Measurements from ENCODE around the gene RALGAPA2. TPM values are rescaled to one million over a fixed set of nuclear protein-coding genes. Genes with fewer than 3 reads are reported as not detected.

Gene RALGAPA2
- total RNA-seq, 2 experiments from 2014 or later: 20.2 to 26.4 TPM

DNA sequence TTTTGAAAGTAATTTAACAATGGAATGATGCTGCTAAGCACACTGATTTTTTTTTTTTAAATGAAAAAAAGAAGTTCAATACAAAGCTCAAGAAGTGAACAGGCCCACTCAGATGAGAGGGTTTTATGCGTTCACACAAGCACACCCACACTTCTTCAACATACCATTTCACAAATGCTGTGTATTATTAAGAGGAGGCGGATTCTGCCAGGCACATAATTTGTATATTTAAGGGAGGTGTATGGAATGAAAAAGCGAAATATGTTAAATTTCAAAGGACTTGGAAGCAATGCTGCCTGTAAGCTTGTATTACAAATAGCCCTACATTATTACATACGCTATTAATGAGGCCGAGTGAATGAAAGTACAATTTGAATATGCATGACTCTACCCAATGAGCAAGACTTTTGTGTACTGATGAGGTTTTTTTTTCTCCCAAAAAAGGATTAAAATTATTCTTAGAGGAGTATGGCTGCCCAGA is 220.6 kb downstream of the RALGAPA2 start:
- CTCF ChIA-PET: interaction anchor here (1.0 kb wide), 1 partner anchor 84 kb away, joined by 4 read pairs; no protein-coding TSS in a partner anchor
- POLR2A ChIA-PET: interaction anchor here (0.7 to 1.5 kb wide), 4 partner anchors 12 to 475 kb away, joined by 3 to 11 read pairs (median 5); partner anchors contain the start of gene NAA20
- peak overlapping the region; percentile 75 for H3K4me3 Mint-ChIP-seq
- peaks cover 80% of the 10 kb centered on the region for H3K4me1 Mint-ChIP-seq
- peaks cover 32% of the 10 kb centered on the region for H3K36me3 Mint-ChIP-seq (ENCODE audit: low read depth)
- no peak for ATAC-seq
- no peaks in the 10 kb centered on the region for H3K9me3 Mint-ChIP-seq (ENCODE audit: low read depth)
- intact Hi-C loops (cut with DNase I, micrococcal nuclease): loop anchor here (1.0 to 2.0 kb wide), 6 partner anchors 12 to 547 kb away; partner anchors contain the start of genes CFAP61 (in 1 of the 2) and CRNKL1 (in 1 of the 2)
- peak overlapping the region; percentile 99 for H3K27ac Mint-ChIP-seq
- no peaks in the 10 kb centered on the region for H3K27me3 Mint-ChIP-seq
- DNase-seq: no peak

DNA sequence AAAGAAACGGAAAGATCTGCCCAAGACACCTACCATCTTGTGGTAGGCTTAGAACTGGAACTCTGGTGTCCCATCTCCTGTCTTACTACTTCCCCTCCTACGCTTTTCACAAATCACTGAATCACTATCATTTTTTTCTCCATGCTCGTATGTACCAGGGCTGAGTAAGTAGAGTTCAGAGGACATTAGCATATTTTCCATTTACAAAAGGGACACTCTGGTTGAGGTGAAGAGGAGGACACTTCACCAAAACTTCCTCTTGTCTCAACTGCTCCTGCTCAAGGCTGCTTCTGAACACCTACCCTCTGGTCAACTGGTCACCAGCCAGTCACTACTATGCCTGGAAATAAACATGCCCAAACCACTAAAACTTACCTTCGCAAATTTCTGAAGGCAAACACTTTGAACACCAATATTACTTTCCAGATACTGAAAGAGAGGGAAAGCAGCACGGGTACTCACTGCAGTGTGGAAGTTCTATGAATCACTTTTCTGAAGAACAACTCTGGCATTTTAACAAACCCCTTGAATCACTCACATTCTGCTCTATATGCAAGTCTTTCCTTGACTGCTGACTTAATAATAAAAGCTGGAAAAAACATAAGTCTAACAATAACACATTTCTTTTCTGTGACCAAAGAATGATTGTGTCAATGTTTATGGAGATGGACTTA is 221.2 kb downstream of the RALGAPA2 start:
- peaks cover 38% of the 10 kb centered on the region for H3K36me3 Mint-ChIP-seq (ENCODE audit: low read depth)
- ATAC-seq (peak; percentile 68), DNase-seq (peak; percentile 49)
- POLR2A ChIA-PET: interaction anchor here (0.6 to 1.5 kb wide), 8 partner anchors 8 to 538 kb away, joined by 3 to 11 read pairs (median 6); partner anchors contain the start of gene NAA20
- H3K4me1 Mint-ChIP-seq: peaks cover 81% of the 10 kb centered on the region
- no peaks in the 10 kb centered on the region for H3K27me3 Mint-ChIP-seq
- H3K9me3 Mint-ChIP-seq (ENCODE audit: low read depth): no peaks in the 10 kb centered on the region
- intact Hi-C loops (cut with DNase I, micrococcal nuclease): loop anchor here (1.0 to 2.0 kb wide), 6 partner anchors 11 to 546 kb away; partner anchors contain the start of genes CFAP61 (in 1 of the 2) and CRNKL1 (in 1 of the 2)
- CTCF ChIA-PET: interaction anchor here (0.6 kb wide), 2 partner anchors 222 to 263 kb away, joined by 3 to 4 read pairs; no protein-coding TSS in a partner anchor
- peak overlapping the region; percentile 99 for H3K27ac Mint-ChIP-seq
- H3K4me3 Mint-ChIP-seq: peak overlapping the region; percentile 75

DNA sequence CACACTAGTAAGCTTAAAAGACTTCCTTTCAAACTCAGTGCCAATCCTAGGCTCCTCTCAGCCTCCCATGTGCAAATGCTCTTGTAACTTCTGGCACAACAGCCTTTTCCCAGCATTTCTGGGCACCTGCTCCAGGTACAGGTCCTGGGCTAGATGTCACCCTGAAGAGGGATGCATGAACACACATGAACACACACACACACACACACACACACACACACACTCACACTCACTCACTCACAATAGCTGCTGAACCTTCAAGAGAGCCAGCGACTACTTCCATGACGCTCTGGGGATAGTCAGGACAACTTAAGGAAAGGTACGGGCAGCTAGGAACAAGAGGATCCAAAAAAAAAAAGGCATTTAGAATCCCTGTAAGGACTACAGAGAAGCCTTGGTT is 221.8 kb downstream of the RALGAPA2 start:
- ATAC-seq (peak; percentile 4), DNase-seq (peak; percentile 25)
- Mint-ChIP-seq H3K4me3 (peak overlapping the region; percentile 75), H3K27me3 (no peaks in the 10 kb centered on the region), H3K4me1 (peaks cover 76% of the 10 kb centered on the region), H3K9me3 (ENCODE audit: low read depth) (no peaks in the 10 kb centered on the region), H3K27ac (peak overlapping the region; percentile 99), H3K36me3 (ENCODE audit: low read depth) (peaks cover 38% of the 10 kb centered on the region)
- ChIA-PET CTCF (interaction anchor here (0.6 kb wide), 2 partner anchors 222 to 262 kb away, joined by 3 to 4 read pairs; no protein-coding TSS in a partner anchor), POLR2A (interaction anchor here (0.6 to 1.5 kb wide), 5 partner anchors 9 to 538 kb away, joined by 4 to 9 read pairs (median 7); no protein-coding TSS in a partner anchor)
- intact Hi-C loops (cut with DNase I, micrococcal nuclease): loop anchor here (1.0 to 2.0 kb wide), 6 partner anchors 10 to 545 kb away; partner anchors contain the start of genes CFAP61 (in 1 of the 2) and CRNKL1 (in 1 of the 2)

DNA sequence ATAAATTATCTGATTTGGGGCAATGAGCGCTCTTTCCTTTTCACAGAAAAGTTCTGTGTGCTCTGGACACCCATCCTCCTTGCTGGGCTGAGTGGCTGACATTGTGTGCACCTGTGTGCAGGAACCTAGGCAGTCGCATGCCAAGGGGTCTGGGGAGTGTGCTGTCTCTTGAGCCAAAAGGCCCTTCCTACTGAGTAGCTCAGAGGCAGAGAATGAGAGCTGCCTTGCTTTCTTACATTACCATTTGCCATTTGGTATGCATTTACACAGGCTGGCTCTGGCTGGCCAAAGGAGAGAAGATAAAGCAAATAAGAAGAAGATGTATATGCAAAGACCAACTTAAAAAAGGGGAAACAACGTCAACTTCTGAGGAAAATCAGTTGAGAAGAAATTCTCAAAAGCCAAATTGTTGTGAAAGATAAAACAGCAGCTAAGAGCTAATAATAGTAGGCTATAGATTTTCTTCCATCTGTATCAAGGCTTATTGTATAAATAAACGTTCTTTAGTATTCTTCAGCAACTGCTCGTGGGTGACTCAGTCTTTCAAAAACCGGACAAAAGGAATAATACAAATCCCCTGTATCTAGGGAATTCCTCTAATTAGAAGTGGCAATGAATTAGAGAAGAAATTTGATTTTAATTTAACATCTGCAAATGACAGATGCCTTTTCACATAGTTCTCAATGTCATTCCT is 222.6 kb downstream of the RALGAPA2 start:
- Mint-ChIP-seq H3K27me3 (no peaks in the 10 kb centered on the region), H3K27ac (peak overlapping the region; percentile 82), H3K4me3 (peak overlapping the region; percentile 67), H3K4me1 (peaks cover 67% of the 10 kb centered on the region), H3K36me3 (ENCODE audit: low read depth) (peaks cover 32% of the 10 kb centered on the region), H3K9me3 (ENCODE audit: low read depth) (no peaks in the 10 kb centered on the region)
- intact Hi-C loops (cut with DNase I, micrococcal nuclease): loop anchor here (1.0 to 5.0 kb wide), 5 partner anchors 15 to 437 kb away; partner anchors contain the start of genes CFAP61 (in 1 of the 2), CRNKL1 (in 1 of the 2) and INSM1 (in 1 of the 2)
- CTCF ChIA-PET: interaction anchor here (1.3 kb wide), 1 partner anchor 8 kb away, joined by 4 read pairs; no protein-coding TSS in a partner anchor
- DNase-seq (peak; percentile 29), ATAC-seq (no peak)
- POLR2A ChIA-PET: interaction anchor here (1.4 to 2.6 kb wide), 4 partner anchors 7 to 38 kb away, joined by 7 to 17 read pairs (median 12); no protein-coding TSS in a partner anchor

DNA sequence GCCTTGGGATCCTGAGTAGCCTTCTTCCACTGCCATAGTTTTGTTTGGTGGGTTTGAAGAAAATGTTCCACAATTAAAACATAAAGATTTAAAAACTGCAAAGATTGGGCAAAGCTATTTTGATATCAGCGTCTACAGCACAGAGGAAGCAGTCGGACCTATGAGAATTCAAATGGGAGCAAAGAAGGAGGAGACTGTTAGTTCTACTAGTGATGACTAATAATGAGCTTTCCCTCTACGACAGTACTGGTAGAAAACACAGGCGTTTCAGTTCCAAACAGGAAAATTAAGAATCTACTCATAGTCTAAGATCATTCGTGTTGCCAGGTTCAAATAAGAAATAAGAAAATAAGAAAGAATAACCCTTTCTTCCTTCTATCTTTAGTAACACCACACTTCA is 223.4 kb downstream of the RALGAPA2 start:
- intact Hi-C loops (cut with DNase I, micrococcal nuclease): loop anchor here (1.0 to 5.0 kb wide), 3 partner anchors 76 to 124 kb away; partner anchors contain the start of gene INSM1 (in 1 of the 2)
- DNase-seq: no peak
- no peaks in the 10 kb centered on the region for H3K27me3 Mint-ChIP-seq
- H3K9me3 Mint-ChIP-seq (ENCODE audit: low read depth): no peaks in the 10 kb centered on the region
- ATAC-seq: peak; percentile 17
- H3K4me3 Mint-ChIP-seq: peak overlapping the region; percentile 67
- POLR2A ChIA-PET: interaction anchor here (0.7 to 2.6 kb wide), 7 partner anchors 8 to 437 kb away, joined by 3 to 17 read pairs (median 4); partner anchors contain the start of gene CRNKL1
- H3K36me3 Mint-ChIP-seq (ENCODE audit: low read depth): peaks cover 31% of the 10 kb centered on the region
- peaks cover 64% of the 10 kb centered on the region for H3K4me1 Mint-ChIP-seq
- H3K27ac Mint-ChIP-seq: peak overlapping the region; percentile 84
- CTCF ChIA-PET: interaction anchor here (1.3 to 1.6 kb wide), 2 partner anchors 8 to 15 kb away, joined by 3 to 4 read pairs; no protein-coding TSS in a partner anchor

DNA sequence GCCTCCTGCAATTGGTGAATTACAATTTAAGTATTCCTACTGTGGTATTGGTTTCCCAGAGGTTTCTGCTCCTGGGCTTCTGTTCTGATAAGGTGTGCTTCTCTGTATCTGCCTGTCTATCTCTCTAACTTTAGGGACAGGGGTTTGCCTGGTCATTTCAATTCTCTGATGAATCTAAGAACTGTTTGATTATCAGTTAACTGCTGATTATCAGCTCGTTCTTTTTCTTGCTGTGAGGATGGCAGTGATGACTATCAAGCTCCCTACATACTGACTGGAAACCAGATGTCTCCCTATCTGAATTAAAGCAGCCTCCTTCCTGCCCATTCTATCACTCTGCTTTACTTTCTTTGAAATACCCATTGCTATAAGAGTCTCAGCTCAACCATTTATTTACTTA is 224.1 kb downstream of the RALGAPA2 start:
- DNase-seq (no peak), ATAC-seq (no peak)
- Mint-ChIP-seq H3K4me1 (peaks cover 67% of the 10 kb centered on the region), H3K36me3 (ENCODE audit: low read depth) (peaks cover 35% of the 10 kb centered on the region), H3K27me3 (no peaks in the 10 kb centered on the region), H3K9me3 (ENCODE audit: low read depth) (no peaks in the 10 kb centered on the region), H3K4me3 (peak overlapping the region; percentile 67), H3K27ac (peak overlapping the region; percentile 84)
- intact Hi-C loops (cut with DNase I, micrococcal nuclease): loop anchor here (1.0 to 5.0 kb wide), 4 partner anchors 8 to 124 kb away; partner anchors contain the start of gene INSM1 (in 1 of the 2)
- ChIA-PET CTCF (interaction anchor here (1.3 to 1.6 kb wide), 2 partner anchors 9 to 14 kb away, joined by 3 to 4 read pairs; no protein-coding TSS in a partner anchor), POLR2A (interaction anchor here (0.7 to 2.6 kb wide), 5 partner anchors 8 to 436 kb away, joined by 3 to 17 read pairs (median 7); partner anchors contain the start of gene CRNKL1)

DNA sequence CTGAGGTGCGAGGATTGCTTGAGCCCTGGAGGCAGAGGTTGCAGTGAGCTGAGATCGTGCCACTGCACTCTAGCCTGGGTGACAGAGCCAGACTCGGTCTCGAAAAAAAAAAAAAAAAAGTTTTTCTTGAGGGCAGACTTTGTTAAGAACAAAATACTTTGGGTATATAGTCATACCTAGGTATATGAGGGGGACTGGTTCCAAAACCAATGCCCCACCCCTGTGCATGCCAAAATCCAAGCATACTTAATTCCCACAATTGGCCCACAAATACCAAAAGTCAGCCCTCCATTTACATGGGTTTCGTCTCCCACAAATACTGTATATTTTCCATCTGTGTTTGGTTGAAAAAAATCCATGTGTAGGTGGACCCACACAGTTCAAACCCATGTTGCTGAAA is 224.6 kb downstream of the RALGAPA2 start:
- Mint-ChIP-seq H3K27me3 (no peaks in the 10 kb centered on the region), H3K4me1 (peaks cover 71% of the 10 kb centered on the region), H3K9me3 (ENCODE audit: low read depth) (no peaks in the 10 kb centered on the region), H3K27ac (peak overlapping the region; percentile 84), H3K36me3 (ENCODE audit: low read depth) (peaks cover 37% of the 10 kb centered on the region), H3K4me3 (peak overlapping the region; percentile 67)
- ChIA-PET CTCF (interaction anchor here (1.6 kb wide), 1 partner anchor 14 kb away, joined by 3 read pairs; no protein-coding TSS in a partner anchor), POLR2A (interaction anchor here (2.2 to 2.6 kb wide), 2 partner anchors 9 to 35 kb away, joined by 15 to 17 read pairs; no protein-coding TSS in a partner anchor)
- intact Hi-C loops (cut with DNase I, micrococcal nuclease): loop anchor here (1.0 to 5.0 kb wide), 4 partner anchors 8 to 123 kb away; partner anchors contain the start of gene INSM1 (in 1 of the 2)
- ATAC-seq: peak; percentile 16
- DNase-seq: peak; percentile 53

DNA sequence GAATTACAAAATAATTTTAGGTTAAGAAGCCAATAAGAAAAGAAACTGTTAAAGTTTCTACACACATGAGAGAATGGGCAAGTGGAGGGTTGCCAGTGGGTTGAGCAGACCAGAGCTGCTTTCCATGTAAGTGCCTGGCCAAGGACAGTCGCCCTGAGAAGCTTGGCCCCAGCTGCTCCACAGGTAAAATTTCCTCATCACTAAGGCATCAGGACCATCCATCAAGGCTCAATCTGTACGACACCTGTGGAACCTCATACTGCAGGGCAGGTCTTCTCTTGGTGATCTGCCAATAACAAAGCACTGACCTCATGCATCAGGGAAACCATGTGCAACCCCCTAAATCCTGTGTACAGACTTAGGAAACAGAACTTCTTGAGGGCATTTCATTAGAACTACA is 229.1 kb downstream of the RALGAPA2 start:
- Mint-ChIP-seq H3K4me1 (peaks cover 61% of the 10 kb centered on the region), H3K9me3 (ENCODE audit: low read depth) (no peaks in the 10 kb centered on the region), H3K4me3 (no peak overlapping the region), H3K27ac (no peak overlapping the region), H3K36me3 (ENCODE audit: low read depth) (peaks cover 43% of the 10 kb centered on the region), H3K27me3 (no peaks in the 10 kb centered on the region)
- intact Hi-C loops (cut with DNase I, micrococcal nuclease): no loop called here
- no peak for DNase-seq
- POLR2A ChIA-PET: no interaction called here
- no peak for ATAC-seq
- CTCF ChIA-PET: no interaction called here

DNA sequence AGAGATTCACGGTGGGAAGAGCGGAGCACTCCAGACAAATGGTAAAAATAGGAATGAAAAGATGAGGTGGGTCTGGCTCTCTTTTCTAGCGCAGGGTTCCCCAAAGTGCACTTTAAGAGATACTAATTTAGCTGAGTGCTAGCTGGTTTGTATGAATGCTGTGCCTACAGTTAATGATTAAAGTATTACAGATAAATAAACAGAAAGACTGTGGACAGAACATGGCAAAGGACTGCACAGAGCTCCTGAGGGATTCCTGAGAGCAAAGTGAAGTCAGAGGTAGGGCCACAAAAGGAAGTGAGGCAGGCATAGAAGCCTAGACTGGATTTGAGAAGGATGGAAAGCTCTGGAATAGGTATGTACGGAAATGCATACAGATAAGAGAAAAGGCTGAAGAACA is 230.0 kb downstream of the RALGAPA2 start:
- H3K4me3 Mint-ChIP-seq: no peak overlapping the region
- CTCF ChIA-PET: interaction anchor here (0.7 kb wide), 2 partner anchors 45 to 792 kb away, joined by 3 to 5 read pairs; no protein-coding TSS in a partner anchor

DNA sequence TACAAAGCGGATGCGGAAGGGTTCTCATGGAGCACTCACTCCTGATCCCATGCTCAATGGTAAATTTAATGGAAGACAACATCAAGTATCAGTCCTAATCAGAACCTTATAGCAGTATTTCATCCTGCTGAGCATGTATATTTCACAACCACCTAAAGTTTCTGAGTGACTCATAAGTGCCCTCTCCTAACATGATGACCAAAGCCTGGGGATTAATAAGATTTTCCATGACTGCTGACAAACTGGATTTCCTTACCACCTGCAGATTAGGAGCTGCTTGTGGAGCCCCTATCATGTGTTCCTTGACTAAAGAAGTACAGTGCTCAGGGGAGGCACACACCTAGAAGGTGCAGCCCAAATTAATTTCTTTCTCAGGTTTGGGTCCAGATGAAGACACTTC is 231.8 kb downstream of the RALGAPA2 start:
- peak; percentile 85 for ATAC-seq

More for the DNA sequence above, 230.0 kb downstream of the RALGAPA2 start:
- intact Hi-C loops (cut with DNase I, micrococcal nuclease): no loop called here
- peaks cover 54% of the 10 kb centered on the region for H3K4me1 Mint-ChIP-seq
- ATAC-seq (no peak), DNase-seq (no peak)
- H3K27ac Mint-ChIP-seq: peak overlapping the region; percentile 2
- POLR2A ChIA-PET: interaction anchor here (0.6 kb wide), 1 partner anchor 114 kb away, joined by 8 read pairs; no protein-coding TSS in a partner anchor
- peaks cover 37% of the 10 kb centered on the region for H3K36me3 Mint-ChIP-seq (ENCODE audit: low read depth)
- H3K27me3 Mint-ChIP-seq: no peaks in the 10 kb centered on the region
- H3K9me3 Mint-ChIP-seq (ENCODE audit: low read depth): no peaks in the 10 kb centered on the region

More for the DNA sequence above, 231.8 kb downstream of the RALGAPA2 start:
- H3K4me1 Mint-ChIP-seq: peaks cover 42% of the 10 kb centered on the region
- no peak overlapping the region for H3K4me3 Mint-ChIP-seq
- CTCF ChIA-PET: no interaction called here
- POLR2A ChIA-PET: interaction anchor here (0.5 to 1.0 kb wide), 2 partner anchors 8 to 73 kb away, joined by 3 read pairs; no protein-coding TSS in a partner anchor
- H3K36me3 Mint-ChIP-seq (ENCODE audit: low read depth): peaks cover 29% of the 10 kb centered on the region
- DNase-seq: no peak
- intact Hi-C loops (cut with DNase I, micrococcal nuclease): loop anchor here in 1 of 2 experiments (1.0 to 2.0 kb wide), 3 partner anchors 11 to 23 kb away; no protein-coding TSS in a partner anchor
- no peaks in the 10 kb centered on the region for H3K9me3 Mint-ChIP-seq (ENCODE audit: low read depth)
- peak overlapping the region; percentile 28 for H3K27ac Mint-ChIP-seq
- no peaks in the 10 kb centered on the region for H3K27me3 Mint-ChIP-seq

All from activated CD4-positive, alpha-beta T cell treated with anti-CD3 and anti-CD28 coated beads for 36 hours (primary cell).